ENCODE results near the gene HINT3. TPM values are rescaled to one million over a fixed set of nuclear protein-coding genes. Genes with fewer than 3 reads are reported as not detected.
A peak's percentile ranks its signal among the peaks of the same experiment; 100 is the strongest.

The HINT3 gene
- total RNA-seq, 2 experiments from 2014 or later = 10.4 TPM

DNA sequence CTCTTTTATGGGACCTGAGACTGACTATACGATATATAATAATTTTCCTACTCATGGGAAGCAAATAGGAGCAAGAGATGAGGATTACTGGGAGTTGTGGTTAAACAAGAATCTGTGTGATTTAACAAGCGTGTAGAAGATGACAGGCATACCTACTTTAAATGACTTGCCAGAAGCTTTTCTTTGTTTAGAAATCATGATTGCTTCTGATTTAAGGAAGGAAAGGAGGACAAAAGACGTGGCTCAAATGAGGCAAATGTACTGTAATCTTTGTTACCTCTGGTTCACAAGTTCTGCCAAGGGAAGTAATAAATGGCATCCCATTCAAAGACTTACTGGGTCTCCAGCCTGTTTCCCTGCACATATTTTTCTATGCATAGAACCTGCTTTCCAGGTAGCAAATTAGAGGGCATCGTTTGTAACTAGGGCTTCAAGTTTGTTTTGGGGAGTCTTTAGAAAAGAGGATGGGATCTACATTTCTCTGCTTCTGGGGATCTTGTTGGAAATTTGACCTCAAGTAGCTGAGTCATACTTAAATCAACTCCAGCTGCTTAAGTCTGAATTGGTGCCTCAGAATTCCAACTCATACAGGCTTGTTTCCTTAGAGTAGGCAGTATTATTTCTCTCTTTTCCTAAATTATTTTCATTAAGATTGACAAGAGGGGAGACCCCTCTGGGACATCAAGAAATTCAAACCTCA, 26.8 kb downstream of the HINT3 start:
- peaks cover 13% of the 10 kb centered on the region for H3K4me1 ChIP-seq (ENCODE audit: insufficient read depth, low read length)
- Mint-ChIP-seq H3K4me3 (no peak overlapping the region), H3K27me3 (no peaks in the 10 kb centered on the region), H3K27ac (no peak overlapping the region), H3K9me3 (no peaks in the 10 kb centered on the region), H3K36me3 (ENCODE audit: low read depth) (peaks cover 3% of the 10 kb centered on the region), H3K4me1 (ENCODE audit: low read depth) (no peaks in the 10 kb centered on the region)
- peaks cover 13% of the 10 kb centered on the region for H3K36me3 ChIP-seq (ENCODE audit: insufficient read depth, low read length)
- POLR2A ChIA-PET = no interaction called here
- DNase-seq (no peak), ATAC-seq (ENCODE audit: poor library complexity) (no peak)
- CTCF ChIA-PET = no interaction called here
- no peak overlapping the region for H3K4me3 ChIP-seq (ENCODE audit: low read length)
- no peak overlapping the region for H3K27ac ChIP-seq (ENCODE audit: low read depth in 1 of 2, low read length in 2 of 2)
- intact Hi-C loops (cut with DNase I, micrococcal nuclease) = loop anchor here in 1 of 2 experiments (10.0 kb wide), 1 partner anchor 1281 kb away; the partner anchor contains the start of gene RNF146
- H3K27me3 ChIP-seq (ENCODE audit: control insufficient read depth in 1 of 2, insufficient read depth in 2 of 2, low read length in 2 of 2) = no peaks in the 10 kb centered on the region
- TF ChIP-seq CTCF (IDR thresholded peaks at IDR 0.05) = no peak
- no peaks in the 10 kb centered on the region for H3K9me3 ChIP-seq (ENCODE audit: control insufficient read depth in 1 of 2, insufficient read depth in 1 of 2, low read length in 2 of 2)

DNA sequence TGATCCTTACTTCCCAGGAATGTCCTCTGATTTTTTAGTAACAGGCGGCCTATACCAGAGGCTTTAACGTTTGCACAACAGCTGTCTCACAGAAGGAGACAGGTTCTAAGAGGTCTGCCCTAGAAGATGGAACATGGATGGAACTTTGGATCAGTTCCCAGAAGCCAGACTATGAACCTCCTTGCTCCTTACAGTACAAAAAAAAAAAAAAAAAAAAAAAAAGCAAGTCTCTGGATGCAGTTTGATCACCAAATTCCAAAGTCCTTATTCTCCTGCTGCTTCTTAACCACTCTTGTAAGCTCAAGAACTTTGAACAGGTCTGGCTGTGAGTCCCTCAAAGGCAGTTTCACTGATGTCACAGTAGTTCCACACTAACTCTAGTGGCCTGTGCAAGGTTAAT, 27.7 kb downstream of the HINT3 start:
- intact Hi-C loops (cut with DNase I, micrococcal nuclease) = loop anchor here in 1 of 2 experiments (10.0 kb wide), 1 partner anchor 1280 kb away; the partner anchor contains the start of gene RNF146
- no peak for DNase-seq
- no peak overlapping the region for H3K27ac ChIP-seq (ENCODE audit: low read depth in 1 of 2, low read length in 2 of 2)
- ChIA-PET CTCF (interaction anchor here (1.4 to 1.5 kb wide), 2 partner anchors 12 to 28 kb away, joined by 5 read pairs; partner anchors contain the start of gene HINT3), POLR2A (interaction anchor here (2.9 to 3.3 kb wide), 3 partner anchors 9 to 194 kb away, joined by 20 to 94 read pairs (median 61); partner anchors contain the start of genes HINT3 and NCOA7)
- ATAC-seq (ENCODE audit: poor library complexity) = no peak
- H3K27me3 Mint-ChIP-seq = no peaks in the 10 kb centered on the region
- TF ChIP-seq CTCF (IDR thresholded peaks at IDR 0.05) = no peak
- H3K4me3 Mint-ChIP-seq = peak overlapping the region; percentile 31
- H3K4me1 Mint-ChIP-seq (ENCODE audit: low read depth) = no peaks in the 10 kb centered on the region
- no peaks in the 10 kb centered on the region for H3K27me3 ChIP-seq (ENCODE audit: control insufficient read depth in 1 of 2, insufficient read depth in 2 of 2, low read length in 2 of 2)
- no peaks in the 10 kb centered on the region for H3K36me3 Mint-ChIP-seq (ENCODE audit: low read depth)
- no peak overlapping the region for H3K4me3 ChIP-seq (ENCODE audit: low read length)
- H3K4me1 ChIP-seq (ENCODE audit: insufficient read depth, low read length) = peaks cover 13% of the 10 kb centered on the region
- H3K36me3 ChIP-seq (ENCODE audit: insufficient read depth, low read length) = peaks cover 9% of the 10 kb centered on the region
- H3K27ac Mint-ChIP-seq = no peak overlapping the region
- no peaks in the 10 kb centered on the region for H3K9me3 ChIP-seq (ENCODE audit: control insufficient read depth in 1 of 2, insufficient read depth in 1 of 2, low read length in 2 of 2)
- H3K9me3 Mint-ChIP-seq = no peaks in the 10 kb centered on the region

DNA sequence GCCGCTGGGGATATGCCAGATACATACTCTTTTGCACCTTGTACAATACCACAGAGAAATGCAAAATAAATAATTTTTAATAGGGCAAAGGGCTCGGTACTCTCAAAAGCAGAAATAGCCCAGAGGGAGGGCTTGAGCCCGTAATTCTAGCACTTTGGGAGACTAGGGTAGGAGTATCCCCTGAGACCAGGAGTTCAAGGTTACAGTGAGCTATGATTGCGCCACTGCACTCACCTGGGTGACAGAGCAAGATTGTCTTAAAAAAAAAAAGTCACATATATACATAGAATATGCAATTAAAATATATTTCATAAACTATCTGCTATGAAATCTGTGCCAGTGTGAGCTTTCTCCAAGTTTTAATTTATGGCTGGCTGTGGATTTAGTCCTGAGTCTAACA, 29.0 kb downstream of the HINT3 start:
- Mint-ChIP-seq H3K4me3 (peak overlapping the region; percentile 52), H3K9me3 (no peaks in the 10 kb centered on the region), H3K4me1 (ENCODE audit: low read depth) (no peaks in the 10 kb centered on the region), H3K27ac (no peak overlapping the region), H3K36me3 (ENCODE audit: low read depth) (no peaks in the 10 kb centered on the region), H3K27me3 (no peaks in the 10 kb centered on the region)
- ChIA-PET POLR2A (interaction anchor here (0.8 to 3.6 kb wide), 12 partner anchors 8 to 682 kb away, joined by 3 to 94 read pairs (median 14); partner anchors contain the start of genes HEY2, HINT3 and NCOA7), CTCF (interaction anchor here (1.1 to 2.0 kb wide), 5 partner anchors 10 to 204 kb away, joined by 3 to 17 read pairs (median 5); partner anchors contain the start of gene HINT3)
- Histone ChIP-seq H3K4me1 (ENCODE audit: insufficient read depth, low read length) (peaks cover 13% of the 10 kb centered on the region), H3K36me3 (ENCODE audit: insufficient read depth, low read length) (peaks cover 7% of the 10 kb centered on the region), H3K9me3 (ENCODE audit: control insufficient read depth in 1 of 2, insufficient read depth in 1 of 2, low read length in 2 of 2) (no peaks in the 10 kb centered on the region), H3K27ac (ENCODE audit: low read depth in 1 of 2, low read length in 2 of 2) (no peak overlapping the region), H3K4me3 (ENCODE audit: low read length) (peak overlapping the region; percentile 89), H3K27me3 (ENCODE audit: control insufficient read depth in 1 of 2, insufficient read depth in 2 of 2, low read length in 2 of 2) (no peaks in the 10 kb centered on the region)
- intact Hi-C loops (cut with DNase I, micrococcal nuclease) = loop anchor here in 1 of 2 experiments (5.0 to 10.0 kb wide), 2 partner anchors 683 to 1279 kb away; partner anchors contain the start of genes HDDC2 and RNF146
- no peak for TF ChIP-seq CTCF (IDR thresholded peaks at IDR 0.05)
- DNase-seq = no peak
- no peak for ATAC-seq (ENCODE audit: poor library complexity)

Data from CD4-positive, alpha-beta T cell (primary cell).